Loucy (cell line): Measurements from ENCODE around the gene CRYM.

Experiments
- H2AFZ ChIP-seq: fragments of 200-600 bp; sonication (generic); 2 replicates; pipeline ENCODE4 v1.6.0; 2016; ENCODE audit warnings: antibody characterized with exemption, mild to moderate bottlenecking, low read length, moderate library complexity
- H3F3A ChIP-seq: fragments of 200-600 bp; 2 replicates; pipeline ENCODE4 v1.6.0; 2016; ENCODE audit warnings: antibody characterized with exemption, low read depth, mild to moderate bottlenecking
- H3K27me3 ChIP-seq: fragments of 200-600 bp; sonication (generic); 2 replicates; pipeline ENCODE4 v1.6.1; 2014; ENCODE audit warnings: low read length, mild to moderate bottlenecking; ENCODE audit not compliant: insufficient read depth, poor library complexity, severe bottlenecking
- H3K36me3 ChIP-seq: fragments of 200-600 bp; sonication (generic); 2 replicates; pipeline ENCODE4 v1.6.1; 2016; ENCODE audit warnings: low read length; ENCODE audit not compliant: insufficient read depth
- H3K4me1 ChIP-seq: fragments of 200-600 bp; sonication (generic); 2 replicates; pipeline ENCODE4 v1.5.1; 2014; ENCODE audit warnings: low read length, mild to moderate bottlenecking; ENCODE audit not compliant: insufficient read depth, poor library complexity, severe bottlenecking
- H3K4me2 ChIP-seq: fragments of 200-600 bp; sonication (generic); 2 replicates; pipeline ENCODE4 v1.6.0; 2014; ENCODE audit warnings: antibody characterized with exemption, low read length, low read depth, mild to moderate bottlenecking; ENCODE audit not compliant: poor library complexity, severe bottlenecking
- H3K4me3 ChIP-seq: fragments of 200-600 bp; sonication (generic); 2 replicates; pipeline ENCODE4 v1.5.1; 2014; ENCODE audit warnings: low read length, mild to moderate bottlenecking, mixed read lengths; ENCODE audit not compliant: poor library complexity, severe bottlenecking
- H3K79me2 ChIP-seq: fragments of 200-600 bp; sonication (generic); 2 replicates; pipeline ENCODE4 v1.6.1; 2014; ENCODE audit warnings: low read length; ENCODE audit not compliant: insufficient read depth
- H3K9ac ChIP-seq: fragments of 200-600 bp; sonication (generic); 2 replicates; pipeline ENCODE4 v1.6.0; 2014; ENCODE audit warnings: mild to moderate bottlenecking, low read depth, low read length, moderate library complexity; ENCODE audit not compliant: poor library complexity, severe bottlenecking
- H3K9me2 ChIP-seq: fragments of 200-600 bp; sonication (generic); replicated peaks from 2 replicates; pipeline ENCODE4 v1.6.1; 2016; ENCODE audit warnings: low read depth, low read length, mixed read lengths
- H3K9me3 ChIP-seq: fragments of 200-600 bp; sonication (generic); 2 replicates; pipeline ENCODE4 v1.6.1; 2014; ENCODE audit warnings: mild to moderate bottlenecking, antibody characterized with exemption, low read length, low read depth; ENCODE audit not compliant: insufficient read depth
- H4K20me1 ChIP-seq: fragments of 200-600 bp; sonication (generic); 2 replicates; pipeline ENCODE4 v1.6.0; 2014; ENCODE audit warnings: antibody characterized with exemption, low read length, mild to moderate bottlenecking; ENCODE audit not compliant: insufficient read depth, poor library complexity, severe bottlenecking
- EZH2phosphoT487 ChIP-seq: fragments of 200-600 bp; IDR thresholded peaks from 2 replicates; pipeline ENCODE4 v1.6.1; 2018; ENCODE audit warnings: antibody characterized with exemption, mild to moderate bottlenecking, moderate library complexity, borderline replicate concordance
- TF ChIP-seq, protein P1 (sequence below): fragments of 200-600 bp; sonication (generic); conservative IDR thresholded peaks from 2 replicates; pipeline ENCODE4 v1.5.1; 2014; ENCODE audit warnings: mild to moderate bottlenecking, antibody characterized with exemption, low read length

Gene CRYM

DNA sequence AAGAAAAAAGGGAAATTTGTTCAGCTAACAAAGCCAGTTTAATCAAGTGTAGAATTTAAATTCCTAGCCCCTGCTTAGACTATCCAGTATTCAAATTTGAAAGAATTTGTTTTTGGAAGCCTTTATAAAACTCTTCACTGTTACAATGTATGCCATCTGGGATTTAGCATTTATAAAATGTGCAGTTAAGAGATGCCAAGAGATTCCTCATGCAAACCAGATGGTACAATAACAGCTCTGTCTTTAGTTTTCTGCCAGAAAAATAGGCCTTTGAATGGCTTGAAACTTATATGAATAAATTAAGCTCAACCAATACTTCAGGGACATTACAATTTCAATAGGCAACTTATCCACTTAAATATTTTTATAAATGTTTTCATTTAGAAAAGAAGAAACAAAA lies 51.3 kb downstream of the CRYM start:
- Histone ChIP-seq H3K9ac (no peak overlapping the region), H4K20me1 (no peaks in the 10 kb centered on the region), H3K4me1 (no peaks in the 10 kb centered on the region), H3K79me2 (no peaks in the 10 kb centered on the region), H3K9me3 (no peaks in the 10 kb centered on the region), H3K9me2 (no peaks in the 10 kb centered on the region), H3K36me3 (no peaks in the 10 kb centered on the region), H2AFZ (no peak overlapping the region), H3F3A (no peaks in the 10 kb centered on the region), H3K27me3 (peaks cover 7% of the 10 kb centered on the region), H3K4me2 (no peak overlapping the region), H3K4me3 (no peak overlapping the region)
- TF ChIP-seq EZH2phosphoT487 = no peak
- TF ChIP-seq, protein P1, sequence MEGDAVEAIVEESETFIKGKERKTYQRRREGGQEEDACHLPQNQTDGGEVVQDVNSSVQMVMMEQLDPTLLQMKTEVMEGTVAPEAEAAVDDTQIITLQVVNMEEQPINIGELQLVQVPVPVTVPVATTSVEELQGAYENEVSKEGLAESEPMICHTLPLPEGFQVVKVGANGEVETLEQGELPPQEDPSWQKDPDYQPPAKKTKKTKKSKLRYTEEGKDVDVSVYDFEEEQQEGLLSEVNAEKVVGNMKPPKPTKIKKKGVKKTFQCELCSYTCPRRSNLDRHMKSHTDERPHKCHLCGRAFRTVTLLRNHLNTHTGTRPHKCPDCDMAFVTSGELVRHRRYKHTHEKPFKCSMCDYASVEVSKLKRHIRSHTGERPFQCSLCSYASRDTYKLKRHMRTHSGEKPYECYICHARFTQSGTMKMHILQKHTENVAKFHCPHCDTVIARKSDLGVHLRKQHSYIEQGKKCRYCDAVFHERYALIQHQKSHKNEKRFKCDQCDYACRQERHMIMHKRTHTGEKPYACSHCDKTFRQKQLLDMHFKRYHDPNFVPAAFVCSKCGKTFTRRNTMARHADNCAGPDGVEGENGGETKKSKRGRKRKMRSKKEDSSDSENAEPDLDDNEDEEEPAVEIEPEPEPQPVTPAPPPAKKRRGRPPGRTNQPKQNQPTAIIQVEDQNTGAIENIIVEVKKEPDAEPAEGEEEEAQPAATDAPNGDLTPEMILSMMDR = no peak

GRCh38 chr16:21224800-21225199 lies 53.3 kb downstream of the CRYM start:
- Histone ChIP-seq H3K9me3 (no peaks in the 10 kb centered on the region), H3K4me3 (no peak overlapping the region), H2AFZ (no peak overlapping the region), H3K4me1 (no peaks in the 10 kb centered on the region), H3K4me2 (no peak overlapping the region), H3K79me2 (no peaks in the 10 kb centered on the region), H3F3A (no peaks in the 10 kb centered on the region), H3K9me2 (no peaks in the 10 kb centered on the region), H3K9ac (no peak overlapping the region), H4K20me1 (no peaks in the 10 kb centered on the region), H3K36me3 (no peaks in the 10 kb centered on the region), H3K27me3 (peaks cover 7% of the 10 kb centered on the region)
- TF ChIP-seq EZH2phosphoT487 = no peak

DNA sequence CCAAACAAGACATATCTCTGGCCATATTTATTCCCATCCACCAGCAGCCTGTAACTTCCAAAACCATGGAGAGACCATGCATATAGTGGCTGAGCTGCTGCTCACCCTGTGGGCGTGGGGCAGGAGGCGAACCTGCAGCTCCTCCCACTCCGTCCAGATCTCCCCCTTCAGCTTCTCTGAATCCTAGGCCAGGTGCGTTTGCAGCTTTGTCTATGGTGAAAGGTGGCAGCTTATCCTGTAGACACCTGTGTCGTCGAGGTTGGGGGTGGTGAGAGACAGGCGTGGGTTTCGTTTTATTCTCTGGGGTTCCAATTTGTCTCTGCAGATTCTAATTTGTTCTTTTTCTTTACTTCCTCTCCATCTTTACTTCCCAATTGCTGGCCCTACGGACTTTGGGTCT lies 54.3 kb downstream of the CRYM start:
- Histone ChIP-seq H2AFZ (no peak overlapping the region), H3K4me2 (no peak overlapping the region), H3K9ac (no peak overlapping the region), H3K36me3 (no peaks in the 10 kb centered on the region), H3K79me2 (no peaks in the 10 kb centered on the region), H3K4me3 (no peak overlapping the region), H3K9me3 (no peaks in the 10 kb centered on the region), H4K20me1 (no peaks in the 10 kb centered on the region), H3K9me2 (no peaks in the 10 kb centered on the region), H3K27me3 (peaks cover 7% of the 10 kb centered on the region), H3K4me1 (no peaks in the 10 kb centered on the region), H3F3A (no peaks in the 10 kb centered on the region)
- TF ChIP-seq, protein P1 = no peak
- no peak for TF ChIP-seq EZH2phosphoT487

GRCh38 chr16:21222495-21223337 lies 55.4 kb downstream of the CRYM start:
- H4K20me1 ChIP-seq = no peaks in the 10 kb centered on the region
- no peak overlapping the region for H3K4me2 ChIP-seq

More at GRCh38 chr16:21222495-21223337, 55.4 kb downstream of the CRYM start:
- no peaks in the 10 kb centered on the region for H3K36me3 ChIP-seq
- TF ChIP-seq, protein P1 = no peak
- TF ChIP-seq EZH2phosphoT487 = no peak
- H3K9ac ChIP-seq = no peak overlapping the region
- no peaks in the 10 kb centered on the region for H3K9me3 ChIP-seq
- no peak overlapping the region for H2AFZ ChIP-seq
- no peaks in the 10 kb centered on the region for H3K27me3 ChIP-seq
- H3K79me2 ChIP-seq = no peaks in the 10 kb centered on the region
- H3K4me3 ChIP-seq = no peak overlapping the region
- no peaks in the 10 kb centered on the region for H3K9me2 ChIP-seq
- no peaks in the 10 kb centered on the region for H3F3A ChIP-seq
- no peaks in the 10 kb centered on the region for H3K4me1 ChIP-seq
